Stimulated activated CD4-positive, alpha-beta T cell treated with anti-CD3 and anti-CD28 coated beads, TNF-alpha, amount 100 ng/mL, for 48 hours (primary cell): ENCODE data around the gene DUSP6.
A peak's percentile ranks its signal among the peaks of the same experiment; 100 is the strongest.

Source experiments
- DNase-seq, 3 donors: peaks; one replicate each; pipeline ENCODE4 v3.0.0-alpha.2; 2020; ENCODE audit warnings: low read depth in 3 of 3

Gene DUSP6, protein sequence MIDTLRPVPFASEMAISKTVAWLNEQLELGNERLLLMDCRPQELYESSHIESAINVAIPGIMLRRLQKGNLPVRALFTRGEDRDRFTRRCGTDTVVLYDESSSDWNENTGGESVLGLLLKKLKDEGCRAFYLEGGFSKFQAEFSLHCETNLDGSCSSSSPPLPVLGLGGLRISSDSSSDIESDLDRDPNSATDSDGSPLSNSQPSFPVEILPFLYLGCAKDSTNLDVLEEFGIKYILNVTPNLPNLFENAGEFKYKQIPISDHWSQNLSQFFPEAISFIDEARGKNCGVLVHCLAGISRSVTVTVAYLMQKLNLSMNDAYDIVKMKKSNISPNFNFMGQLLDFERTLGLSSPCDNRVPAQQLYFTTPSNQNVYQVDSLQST

GRCh38 chr12:89352492-89353187 is at the start of gene DUSP6:
TSS of gene DUSP6 (minus strand) at chr12:89352501. CDS start at chr12:89352039, 462 bp downstream.
- peak; percentile 81 to 90 (median 84) for DNase-seq

- DNase-seq: no peak
These were observed 49.2 kb upstream of the DUSP6 start for GRCh38 chr12:89401433-89402058.

- no peak for DNase-seq
These were observed 48.1 kb upstream of the DUSP6 start for GRCh38 chr12:89400415-89400814.

DNA sequence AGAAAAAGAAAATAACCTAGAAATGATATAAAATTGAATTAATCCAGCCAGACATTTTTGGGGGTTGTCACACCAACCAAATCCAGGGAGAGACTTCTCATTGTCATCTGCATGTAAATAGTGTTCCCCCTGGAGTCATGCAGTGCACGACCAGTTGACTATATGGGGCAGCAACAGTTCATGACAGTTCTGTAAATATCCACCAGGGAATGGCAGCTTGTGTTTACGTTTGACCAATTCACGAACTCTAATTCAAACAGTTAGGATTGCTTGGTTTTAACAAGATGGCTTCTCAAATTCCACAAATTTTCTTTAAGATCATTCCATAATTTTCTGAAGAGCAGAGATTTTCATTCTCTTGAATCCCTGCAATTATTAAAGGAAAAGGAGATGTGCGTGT is 43.4 kb upstream of the DUSP6 start:
- no peak for DNase-seq

DNA sequence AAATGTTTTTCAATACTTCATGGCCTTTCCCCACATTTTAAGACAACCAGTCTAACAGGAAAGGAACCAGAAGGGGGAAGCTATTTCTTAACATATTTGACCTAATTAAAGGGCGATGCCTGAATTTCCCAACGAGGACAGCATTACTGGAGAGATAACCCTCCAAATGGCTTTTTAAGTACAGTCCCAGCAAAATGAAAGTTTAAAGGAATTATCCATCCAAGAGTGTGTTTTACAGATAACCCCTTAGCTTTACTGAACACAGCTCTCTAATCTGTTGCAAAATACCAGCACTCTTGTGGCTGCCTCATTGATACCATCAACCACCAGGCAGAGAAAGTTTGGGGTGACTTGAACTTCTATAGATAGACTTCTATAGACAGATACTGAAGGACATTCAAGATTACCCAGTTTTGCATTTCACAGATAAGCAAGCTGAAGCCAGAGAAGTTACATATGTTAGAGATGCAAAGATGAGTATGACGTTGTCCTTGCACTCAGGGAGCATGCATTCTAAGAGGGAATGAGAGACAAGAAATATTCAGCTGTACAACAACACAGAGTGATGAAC is 41.3 kb upstream of the DUSP6 start:
- no peak for DNase-seq

GRCh38 chr12:89392391-89392790 is 40.1 kb upstream of the DUSP6 start:
- DNase-seq: no peak

- DNase-seq: no peak
These were observed 39.5 kb upstream of the DUSP6 start for GRCh38 chr12:89391726-89392336.

DNA sequence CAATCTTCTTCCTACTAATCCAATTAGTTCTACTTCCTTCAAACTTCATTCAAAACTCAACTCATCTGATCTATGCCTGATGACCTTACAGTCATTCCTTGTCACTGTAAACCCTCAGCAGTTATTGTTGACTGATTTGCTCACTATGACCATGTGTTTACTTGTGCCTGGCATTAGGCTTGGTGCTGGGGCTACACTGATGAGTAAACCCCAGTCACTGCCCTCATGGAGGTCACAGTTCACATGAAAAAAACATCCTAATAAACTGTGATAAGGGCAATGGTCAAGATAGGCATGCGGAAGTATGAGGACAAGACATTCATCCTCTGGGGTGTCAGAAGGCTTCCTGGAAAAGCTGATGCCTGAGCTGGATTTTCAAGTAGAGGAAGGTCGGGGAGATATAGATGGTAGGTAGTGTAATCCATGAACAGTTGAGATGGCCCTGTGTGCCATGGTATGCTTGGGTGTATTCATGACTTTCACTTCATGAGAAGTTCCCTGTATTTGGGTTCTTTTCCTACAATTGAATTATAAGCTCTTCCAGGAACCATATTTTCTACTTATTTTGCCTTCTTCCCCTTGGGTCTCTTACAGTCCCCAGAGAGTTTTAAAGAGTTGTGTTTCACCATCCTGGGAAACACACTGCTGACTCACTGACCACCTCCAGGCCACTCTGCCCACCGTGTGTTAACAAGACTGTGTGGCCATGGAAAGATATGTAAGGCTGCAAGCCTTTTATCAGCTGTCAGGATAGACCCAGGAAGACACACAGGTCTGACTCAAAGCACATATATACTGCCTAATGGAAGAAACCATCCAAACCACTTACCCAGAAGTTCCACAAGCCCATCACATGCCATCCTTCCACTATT is 38.7 kb upstream of the DUSP6 start:
- DNase-seq: no peak

- DNase-seq: peak in 1 of 3 donors; percentile 4
These were observed 37.7 kb upstream of the DUSP6 start for GRCh38 chr12:89389755-89390661.

DNA sequence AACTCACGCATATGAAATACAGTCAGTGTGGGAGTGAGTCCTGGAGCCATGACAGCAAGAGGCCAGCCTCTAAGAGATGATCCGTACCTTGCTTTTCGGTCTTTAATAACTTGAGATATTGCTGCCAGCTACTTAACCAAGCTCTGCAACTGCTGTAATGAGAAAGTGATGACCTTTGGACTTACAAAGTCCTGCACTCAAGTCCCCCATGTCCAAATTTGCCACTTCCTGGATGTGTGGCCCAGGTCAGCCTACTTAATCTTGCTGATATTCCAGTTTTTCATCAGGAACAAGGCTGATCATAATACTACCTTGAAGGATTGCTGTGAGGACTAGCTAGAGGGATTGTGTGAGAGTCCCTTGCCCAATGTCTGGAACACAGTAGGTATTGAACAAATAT is 33.8 kb upstream of the DUSP6 start:
- no peak for DNase-seq

DNA sequence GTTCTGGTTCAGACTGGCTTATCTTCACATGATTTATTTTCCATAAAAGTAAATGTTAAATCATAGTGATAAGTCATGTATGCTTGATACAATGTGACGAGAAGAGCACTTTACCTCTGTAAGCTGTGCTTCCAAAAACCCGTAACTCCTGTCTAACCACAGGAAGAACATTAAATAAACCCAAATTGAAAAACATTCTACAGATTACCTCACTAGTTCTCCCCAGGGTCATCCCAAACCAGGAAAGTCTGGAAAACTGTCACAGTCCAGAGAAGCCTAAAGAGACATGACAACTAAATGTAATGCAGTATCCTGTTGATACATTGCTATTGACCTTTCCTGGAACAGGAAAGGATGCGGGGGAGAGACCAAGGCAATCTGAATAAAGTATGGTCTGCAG is 32.5 kb upstream of the DUSP6 start:
- no peak for DNase-seq

- DNase-seq: no peak
These were observed 31.9 kb upstream of the DUSP6 start for GRCh38 chr12:89384050-89384758.

GRCh38 chr12:89383235-89384049 is 31.1 kb upstream of the DUSP6 start:
- no peak for DNase-seq

- no peak for DNase-seq
These were observed 30.0 kb upstream of the DUSP6 start for GRCh38 chr12:89382328-89382727.

GRCh38 chr12:89379839-89380467 is 27.7 kb upstream of the DUSP6 start:
- no peak for DNase-seq

GRCh38 chr12:89379148-89379838 is 27.0 kb upstream of the DUSP6 start:
- DNase-seq: no peak

DNA sequence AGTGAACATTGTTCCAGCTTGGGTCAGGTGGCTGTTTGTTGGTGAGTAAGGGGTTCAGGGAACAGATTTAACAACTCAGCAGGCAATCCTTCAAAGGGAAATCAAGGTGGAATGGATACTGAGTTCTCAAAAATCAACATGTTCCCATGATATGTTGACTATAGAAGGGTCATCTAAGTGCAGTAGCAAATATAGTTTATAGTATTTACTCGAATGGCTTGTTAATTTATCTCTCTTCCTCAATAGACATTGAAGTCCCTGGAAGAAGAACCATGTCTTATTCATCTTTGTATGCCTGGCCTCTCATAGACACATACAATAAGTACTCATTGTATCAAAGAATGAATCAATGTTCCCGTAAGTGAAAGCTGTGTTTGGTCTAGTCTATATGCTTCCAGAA is 24.5 kb upstream of the DUSP6 start:
- DNase-seq: no peak

DNA sequence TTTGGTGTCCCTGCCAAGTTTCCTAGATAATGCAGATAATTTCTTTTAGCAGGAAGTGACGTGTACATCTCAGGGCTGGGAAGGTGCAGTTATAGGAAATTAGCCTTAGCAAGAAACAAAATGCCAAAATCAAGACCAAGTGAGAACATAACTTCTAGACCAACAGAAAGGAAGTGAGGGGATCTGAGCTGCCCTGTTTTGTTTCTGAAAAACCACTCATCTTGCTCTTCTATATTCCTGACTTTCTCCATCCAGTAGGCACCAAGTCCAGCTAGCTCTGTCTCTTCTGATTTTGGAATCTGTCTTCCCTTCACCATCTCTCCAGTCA is 23.9 kb upstream of the DUSP6 start:
- no peak for DNase-seq
